HCT116 (cell line): ENCODE data around the gene CAMSAP3.

Experiments used
- CBX3 ChIP-seq: IDR thresholded peaks from 2 replicates; pipeline ENCODE4 v1.6.1; 2012; ENCODE audit warnings: low read depth
- CEBPB ChIP-seq: IDR thresholded peaks from 2 replicates; pipeline ENCODE4 v1.6.1; 2012; ENCODE audit warnings: low read depth
- EGR1 ChIP-seq: IDR thresholded peaks from 2 replicates; pipeline ENCODE4 v1.6.1; 2012; ENCODE audit warnings: low read depth
- EZH2 ChIP-seq: fragments of 200-600 bp; sonication (generic); IDR thresholded peaks from 2 replicates; pipeline ENCODE4 v1.6.1; 2017; ENCODE audit warnings: antibody characterized with exemption, mixed run types
- POLR2A ChIP-seq: IDR thresholded peaks from 2 replicates; pipeline ENCODE4 v1.7.0; 2011; ENCODE audit warnings: borderline replicate concordance; ENCODE audit not compliant: insufficient read depth, insufficient read length; ENCODE audit errors: extremely low read depth
- POLR2AphosphoS5 ChIP-seq: IDR thresholded peaks from 2 replicates; pipeline ENCODE4 v1.6.1; 2011; ENCODE audit warnings: mild to moderate bottlenecking, low read depth, low read length, moderate library complexity
- RAD21 ChIP-seq: IDR thresholded peaks from 2 replicates; pipeline ENCODE4 v1.6.1; 2012; ENCODE audit warnings: low read depth, mild to moderate bottlenecking
- SRF ChIP-seq: IDR thresholded peaks from 2 replicates; pipeline ENCODE4 v1.6.1; 2012; ENCODE audit warnings: low read depth
- ZNF274 ChIP-seq: fragments of 200-500 bp; sonication (Bioruptor generic); IDR thresholded peaks from 2 replicates; pipeline ENCODE4 v1.6.1; 2014; ENCODE audit warnings: mild to moderate bottlenecking, low read depth, low read length, inconsistent platforms
- TF ChIP-seq, protein P1 (sequence below), 3 experiments: fragments of 200-600 bp in 1 of 3; sonication (generic) in 1 of 3; IDR thresholded peaks in 2 of 3; conservative IDR thresholded peaks in 1 of 3; 2 replicates each; pipeline ENCODE4 v1.5.1; 2012 to 2017; ENCODE audit warnings: low read depth in 2 of 3, low read length in 2 of 3, antibody characterized with exemption in 1 of 3, borderline replicate concordance in 1 of 3, control low read depth in 1 of 3, mild to moderate bottlenecking in 1 of 3, mixed read lengths in 1 of 3, mixed run types in 1 of 3, moderate library complexity in 1 of 3; ENCODE audit not compliant: insufficient read depth in 1 of 3
- TF ChIP-seq, protein P2 (sequence below): IDR thresholded peaks from 2 replicates; pipeline ENCODE4 v1.6.1; 2011; ENCODE audit warnings: mild to moderate bottlenecking, low read length, moderate library complexity; ENCODE audit not compliant: insufficient replicate concordance; ENCODE audit errors: extremely low read depth
- TF ChIP-seq, protein P3 (sequence below): IDR thresholded peaks from 2 replicates; pipeline ENCODE4 v1.6.1; 2012

GRCh38 chr19:7645656-7646425 is 50.2 kb downstream of the CAMSAP3 start:
- TF ChIP-seq POLR2AphosphoS5 = no peak
- TF ChIP-seq, protein P1, sequence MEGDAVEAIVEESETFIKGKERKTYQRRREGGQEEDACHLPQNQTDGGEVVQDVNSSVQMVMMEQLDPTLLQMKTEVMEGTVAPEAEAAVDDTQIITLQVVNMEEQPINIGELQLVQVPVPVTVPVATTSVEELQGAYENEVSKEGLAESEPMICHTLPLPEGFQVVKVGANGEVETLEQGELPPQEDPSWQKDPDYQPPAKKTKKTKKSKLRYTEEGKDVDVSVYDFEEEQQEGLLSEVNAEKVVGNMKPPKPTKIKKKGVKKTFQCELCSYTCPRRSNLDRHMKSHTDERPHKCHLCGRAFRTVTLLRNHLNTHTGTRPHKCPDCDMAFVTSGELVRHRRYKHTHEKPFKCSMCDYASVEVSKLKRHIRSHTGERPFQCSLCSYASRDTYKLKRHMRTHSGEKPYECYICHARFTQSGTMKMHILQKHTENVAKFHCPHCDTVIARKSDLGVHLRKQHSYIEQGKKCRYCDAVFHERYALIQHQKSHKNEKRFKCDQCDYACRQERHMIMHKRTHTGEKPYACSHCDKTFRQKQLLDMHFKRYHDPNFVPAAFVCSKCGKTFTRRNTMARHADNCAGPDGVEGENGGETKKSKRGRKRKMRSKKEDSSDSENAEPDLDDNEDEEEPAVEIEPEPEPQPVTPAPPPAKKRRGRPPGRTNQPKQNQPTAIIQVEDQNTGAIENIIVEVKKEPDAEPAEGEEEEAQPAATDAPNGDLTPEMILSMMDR (IDR thresholded peaks at IDR 0.05 in 2 of 3, conservative IDR thresholded peaks at IDR 0.05 in 1 of 3; ENCODE audit: borderline replicate concordance in 1 of 3, insufficient read depth in 1 of 3, low read depth in 2 of 3, low read length in 2 of 3) = no peak
- TF ChIP-seq POLR2A = no peak
- TF ChIP-seq EZH2 = no peak
- no peak for TF ChIP-seq SRF
- no peak for TF ChIP-seq CEBPB
- no peak for TF ChIP-seq CBX3
- no peak for TF ChIP-seq RAD21
- TF ChIP-seq, protein P2, sequence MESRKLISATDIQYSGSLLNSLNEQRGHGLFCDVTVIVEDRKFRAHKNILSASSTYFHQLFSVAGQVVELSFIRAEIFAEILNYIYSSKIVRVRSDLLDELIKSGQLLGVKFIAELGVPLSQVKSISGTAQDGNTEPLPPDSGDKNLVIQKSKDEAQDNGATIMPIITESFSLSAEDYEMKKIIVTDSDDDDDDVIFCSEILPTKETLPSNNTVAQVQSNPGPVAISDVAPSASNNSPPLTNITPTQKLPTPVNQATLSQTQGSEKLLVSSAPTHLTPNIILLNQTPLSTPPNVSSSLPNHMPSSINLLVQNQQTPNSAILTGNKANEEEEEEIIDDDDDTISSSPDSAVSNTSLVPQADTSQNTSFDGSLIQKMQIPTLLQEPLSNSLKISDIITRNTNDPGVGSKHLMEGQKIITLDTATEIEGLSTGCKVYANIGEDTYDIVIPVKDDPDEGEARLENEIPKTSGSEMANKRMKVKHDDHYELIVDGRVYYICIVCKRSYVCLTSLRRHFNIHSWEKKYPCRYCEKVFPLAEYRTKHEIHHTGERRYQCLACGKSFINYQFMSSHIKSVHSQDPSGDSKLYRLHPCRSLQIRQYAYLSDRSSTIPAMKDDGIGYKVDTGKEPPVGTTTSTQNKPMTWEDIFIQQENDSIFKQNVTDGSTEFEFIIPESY = no peak
- TF ChIP-seq ZNF274 = no peak
- no peak for TF ChIP-seq EGR1
- TF ChIP-seq, protein P3, sequence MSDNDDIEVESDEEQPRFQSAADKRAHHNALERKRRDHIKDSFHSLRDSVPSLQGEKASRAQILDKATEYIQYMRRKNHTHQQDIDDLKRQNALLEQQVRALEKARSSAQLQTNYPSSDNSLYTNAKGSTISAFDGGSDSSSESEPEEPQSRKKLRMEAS = no peak
